Measurements from ENCODE around the gene KLHL2.
"Not testable (repeated sequence)": the region's sequence is repeated elsewhere in the genome, so short reads cannot be mapped to it uniquely, and the experiment has no call there.

KLHL2 gene

GRCh38 chr4:165203541-165204461, 3.6 kb upstream of the KLHL2 start:
- DNase-seq = peak; percentile 19 to 32

GRCh38 chr4:165204462-165204830, 2.9 kb upstream of the KLHL2 start:
- peak; percentile 70 to 79 for DNase-seq

- DNase-seq = no peak
These were observed 338 bp upstream of the KLHL2 start for GRCh38 chr4:165207016-165207430.

GRCh38 chr4:165208221-165208652, 876 bp downstream of the KLHL2 start:
- DNase-seq = peak; percentile 25 to 41

- DNase-seq = no peak
These were observed 1.5 kb downstream of the KLHL2 start for GRCh38 chr4:165208741-165209388.

GRCh38 chr4:165209796-165210195, 2.4 kb downstream of the KLHL2 start:
- no peak for DNase-seq

- no peak for DNase-seq
These were observed 3.2 kb downstream of the KLHL2 start for GRCh38 chr4:165210566-165210965.

- DNase-seq = not testable (repeated sequence)
These were observed 5.3 kb downstream of the KLHL2 start for GRCh38 chr4:165212647-165213046.

GRCh38 chr4:165213404-165213803, 6.0 kb downstream of the KLHL2 start:
- DNase-seq = not testable (repeated sequence)

- DNase-seq = not testable (repeated sequence)
These were observed 6.8 kb downstream of the KLHL2 start for GRCh38 chr4:165213991-165214709.

GRCh38 chr4:165215034-165215751, 7.8 kb downstream of the KLHL2 start:
- DNase-seq = peak; percentile 33 to 58

GRCh38 chr4:165215761-165216487, 8.6 kb downstream of the KLHL2 start:
- not testable (repeated sequence) for DNase-seq

GRCh38 chr4:165217325-165217724, 10.0 kb downstream of the KLHL2 start:
- DNase-seq = no peak

GRCh38 chr4:165221306-165221705, 13.9 kb downstream of the KLHL2 start:
- DNase-seq = not testable (repeated sequence)

- DNase-seq = not testable (repeated sequence)
These were observed 14.8 kb downstream of the KLHL2 start for GRCh38 chr4:165221993-165222650.

GRCh38 chr4:165222651-165222994, 15.3 kb downstream of the KLHL2 start:
- peak; percentile 73 for DNase-seq

- DNase-seq = not testable (repeated sequence)
These were observed 20.0 kb downstream of the KLHL2 start for GRCh38 chr4:165227401-165227800.

GRCh38 chr4:165229490-165230200, 22.3 kb downstream of the KLHL2 start:
- DNase-seq = not testable (repeated sequence)

GRCh38 chr4:165232623-165233433, 25.5 kb downstream of the KLHL2 start:
- peak; percentile 26 to 35 for DNase-seq

GRCh38 chr4:165234766-165235165, 27.4 kb downstream of the KLHL2 start:
- DNase-seq = no peak
